Trophoblast cell (in vitro differentiated cells and primary cell): ENCODE results near the gene CCDC73.

ENCODE experiments used
- DNase-seq, 2 donors: peaks; one replicate each; pipeline ENCODE4 v3.0.0-alpha.2; 2016
- H2AFZ ChIP-seq: 2 replicates; pipeline ENCODE4 v1.6.1; 2013; ENCODE audit warnings: low read length, moderate library complexity, mild to moderate bottlenecking; ENCODE audit not compliant: insufficient read depth, poor library complexity
- H2AK5ac ChIP-seq: 2 replicates; pipeline ENCODE4 v1.6.1; 2013; ENCODE audit warnings: mild to moderate bottlenecking, low read length
- H2BK120ac ChIP-seq: 2 replicates; pipeline ENCODE4 v1.6.1; 2013; ENCODE audit warnings: low read length, mild to moderate bottlenecking, moderate library complexity; ENCODE audit not compliant: insufficient read depth, poor library complexity
- H2BK12ac ChIP-seq: 2 replicates; pipeline ENCODE4 v1.6.1; 2013; ENCODE audit warnings: mild to moderate bottlenecking, low read length, moderate library complexity
- H2BK5ac ChIP-seq: 2 replicates; pipeline ENCODE4 v1.6.1; 2013; ENCODE audit warnings: low read length, low read depth, moderate library complexity, mild to moderate bottlenecking; ENCODE audit not compliant: poor library complexity
- H3K14ac ChIP-seq: 2 replicates; pipeline ENCODE4 v1.6.1; 2013; ENCODE audit warnings: mild to moderate bottlenecking, low read length
- H3K18ac ChIP-seq: 2 replicates; pipeline ENCODE4 v1.6.1; 2013; ENCODE audit warnings: mild to moderate bottlenecking, low read length
- H3K23ac ChIP-seq: 2 replicates; pipeline ENCODE4 v1.6.1; 2013; ENCODE audit warnings: low read length
- H3K27ac ChIP-seq: 2 replicates; pipeline ENCODE4 v1.5.1; 2013; ENCODE audit warnings: low read depth, mild to moderate bottlenecking, inconsistent platforms, low read length, moderate library complexity
- H3K27me3 ChIP-seq: 2 replicates; pipeline ENCODE4 v1.6.1; 2013; ENCODE audit warnings: inconsistent platforms, mild to moderate bottlenecking, low read length, moderate library complexity; ENCODE audit not compliant: insufficient read depth
- H3K36me3 ChIP-seq, 2 experiments: 1 replicate in 1 of 2; 2 replicates in 1 of 2; pipeline ENCODE4 v1.6.1; 2013; ENCODE audit warnings: low read length in 2 of 2, mild to moderate bottlenecking in 2 of 2, moderate library complexity in 1 of 2; ENCODE audit not compliant: insufficient read depth in 2 of 2, control insufficient read depth in 1 of 2
- H3K4ac ChIP-seq: 2 replicates; pipeline ENCODE4 v1.6.1; 2013; ENCODE audit warnings: low read depth, mild to moderate bottlenecking, low read length, moderate library complexity
- H3K4me1 ChIP-seq, 2 experiments: 1 replicate in 1 of 2; 2 replicates in 1 of 2; pipeline ENCODE4 v1.6.1; 2013; ENCODE audit warnings: low read length in 2 of 2, mild to moderate bottlenecking in 2 of 2, moderate library complexity in 1 of 2; ENCODE audit not compliant: insufficient read depth in 2 of 2, control insufficient read depth in 1 of 2
- H3K4me2 ChIP-seq: 2 replicates; pipeline ENCODE4 v1.6.1; 2013; ENCODE audit warnings: inconsistent platforms, mild to moderate bottlenecking, low read length, moderate library complexity
- H3K4me3 ChIP-seq: 2 replicates; pipeline ENCODE4 v1.5.1; 2013; ENCODE audit warnings: mild to moderate bottlenecking, low read depth, low read length, inconsistent platforms
- H3K79me1 ChIP-seq: one replicate; pipeline ENCODE4 v1.6.1; 2013; ENCODE audit warnings: low read length
- H3K79me2 ChIP-seq: 2 replicates; pipeline ENCODE4 v1.6.1; 2013; ENCODE audit warnings: low read length, mild to moderate bottlenecking; ENCODE audit not compliant: control insufficient read depth, insufficient read depth, poor library complexity
- H3K9ac ChIP-seq: 2 replicates; pipeline ENCODE4 v1.6.1; 2013; ENCODE audit warnings: mild to moderate bottlenecking, low read length
- H3K9me3 ChIP-seq: 2 replicates; pipeline ENCODE4 v1.6.1; 2013; ENCODE audit warnings: low read depth, mild to moderate bottlenecking, control low read depth, inconsistent platforms, low read length; ENCODE audit not compliant: insufficient read depth
- H4K12ac ChIP-seq: 2 replicates; pipeline ENCODE4 v1.6.1; 2013; ENCODE audit warnings: low read depth, mild to moderate bottlenecking, low read length, moderate library complexity
- H4K8ac ChIP-seq: 2 replicates; pipeline ENCODE4 v1.6.1; 2013; ENCODE audit warnings: low read depth, mild to moderate bottlenecking, low read length, moderate library complexity
- H4K91ac ChIP-seq: one replicate; pipeline ENCODE4 v1.6.1; 2013; ENCODE audit warnings: low read depth, mild to moderate bottlenecking, low read length, moderate library complexity
- WGBS: extraction: QIAGEN DNeasy Blood & Tissue Kit; methylation state at CpG from one replicate; pipeline ENCODE4 v1.1.7; 2013; ENCODE audit warnings: missing lambda C conversion rate; ENCODE audit not compliant: insufficient read length, insufficient coverage; ENCODE audit errors: extremely low coverage; 5-methylcytosine and 5-hydroxymethylcytosine counted together

Gene CCDC73

GRCh38 chr11:32580967-32581366 is 213.5 kb downstream of the CCDC73 start:
- H2BK12ac ChIP-seq = no peak overlapping the region
- peaks cover 3% of the 10 kb centered on the region for H3K79me1 ChIP-seq
- H3K4ac ChIP-seq = no peak overlapping the region
- no CpG with 5 or more reads among the region's 2 CpGs for WGBS
- no peak overlapping the region for H2AFZ ChIP-seq
- H3K9me3 ChIP-seq = no peaks in the 10 kb centered on the region
- H4K91ac ChIP-seq = no peak overlapping the region
- no peak for DNase-seq
- H3K23ac ChIP-seq = no peak overlapping the region
- H3K36me3 ChIP-seq = peaks cover 0 to 2% of the 10 kb centered on the region in 2 experiments
- H3K4me1 ChIP-seq = peaks cover 0 to 2% of the 10 kb centered on the region in 2 experiments
- H2BK5ac ChIP-seq = no peak overlapping the region
- no peak overlapping the region for H3K9ac ChIP-seq
- no peak overlapping the region for H3K14ac ChIP-seq
- no peak overlapping the region for H3K27ac ChIP-seq
- H3K27me3 ChIP-seq = no peaks in the 10 kb centered on the region
- peaks cover 10% of the 10 kb centered on the region for H3K79me2 ChIP-seq
- no peak overlapping the region for H3K18ac ChIP-seq
- no peak overlapping the region for H3K4me2 ChIP-seq
- no peak overlapping the region for H4K12ac ChIP-seq
- H4K8ac ChIP-seq = peak overlapping the region; percentile 10
- H2AK5ac ChIP-seq = no peak overlapping the region
- no peak overlapping the region for H3K4me3 ChIP-seq
- H2BK120ac ChIP-seq = no peak overlapping the region

- DNase-seq = no peak
- Histone ChIP-seq H3K4ac (no peak overlapping the region), H4K12ac (no peak overlapping the region), H3K14ac (no peak overlapping the region), H3K4me2 (no peak overlapping the region), H3K79me2 (no peaks in the 10 kb centered on the region), H3K4me3 (no peak overlapping the region), H3K27me3 (no peaks in the 10 kb centered on the region), H3K79me1 (no peaks in the 10 kb centered on the region), H3K23ac (no peak overlapping the region), H3K4me1 (no peaks in the 10 kb centered on the region), H4K91ac (no peak overlapping the region), H2BK5ac (no peak overlapping the region), H3K36me3 (no peaks in the 10 kb centered on the region), H4K8ac (no peak overlapping the region), H2BK120ac (no peak overlapping the region), H3K27ac (no peak overlapping the region), H3K9me3 (no peaks in the 10 kb centered on the region), H2BK12ac (no peak overlapping the region), H3K18ac (no peak overlapping the region), H2AK5ac (no peak overlapping the region), H2AFZ (no peak overlapping the region), H3K9ac (no peak overlapping the region)
- no CpG with 5 or more reads among the region's 1 CpG for WGBS
Measured at GRCh38 chr11:32576456-32576855, 218.0 kb downstream of the CCDC73 start.

- H3K14ac ChIP-seq = no peak overlapping the region
- H2BK12ac ChIP-seq = no peak overlapping the region
- no peak overlapping the region for H2AK5ac ChIP-seq
- H2AFZ ChIP-seq = no peak overlapping the region
- H3K36me3 ChIP-seq = no peaks in the 10 kb centered on the region
- H3K4me2 ChIP-seq = no peak overlapping the region
- H3K23ac ChIP-seq = no peak overlapping the region
- H2BK5ac ChIP-seq = no peak overlapping the region
- no peak overlapping the region for H4K12ac ChIP-seq
- H3K9me3 ChIP-seq = no peaks in the 10 kb centered on the region
- no CpG with 5 or more reads among the region's 2 CpGs for WGBS
- no peak overlapping the region for H4K91ac ChIP-seq
- DNase-seq = no peak
- H3K4me3 ChIP-seq = no peak overlapping the region
- no peak overlapping the region for H4K8ac ChIP-seq
- H2BK120ac ChIP-seq = no peak overlapping the region
- no peak overlapping the region for H3K4ac ChIP-seq
- H3K27me3 ChIP-seq = no peaks in the 10 kb centered on the region
- no peaks in the 10 kb centered on the region for H3K79me2 ChIP-seq
- H3K4me1 ChIP-seq = no peaks in the 10 kb centered on the region
- H3K9ac ChIP-seq = no peak overlapping the region
- no peaks in the 10 kb centered on the region for H3K79me1 ChIP-seq
- H3K27ac ChIP-seq = no peak overlapping the region
- H3K18ac ChIP-seq = no peak overlapping the region
Measured at GRCh38 chr11:32575070-32575469, 219.4 kb downstream of the CCDC73 start.

- H2AK5ac ChIP-seq = no peak overlapping the region
- no peak overlapping the region for H3K27ac ChIP-seq
- no peak overlapping the region for H3K14ac ChIP-seq
- H3K9ac ChIP-seq = no peak overlapping the region
- no CpG with 5 or more reads among the region's 4 CpGs for WGBS
- no peaks in the 10 kb centered on the region for H3K4me1 ChIP-seq
- H3K27me3 ChIP-seq = no peaks in the 10 kb centered on the region
- no peaks in the 10 kb centered on the region for H3K9me3 ChIP-seq
- H2BK5ac ChIP-seq = no peak overlapping the region
- no peak overlapping the region for H2AFZ ChIP-seq
- no peak overlapping the region for H3K4me3 ChIP-seq
- no peak overlapping the region for H3K18ac ChIP-seq
- no peak overlapping the region for H3K4ac ChIP-seq
- H4K12ac ChIP-seq = no peak overlapping the region
- no peak overlapping the region for H2BK120ac ChIP-seq
- H2BK12ac ChIP-seq = no peak overlapping the region
- no peak overlapping the region for H3K23ac ChIP-seq
- H3K4me2 ChIP-seq = no peak overlapping the region
- H4K8ac ChIP-seq = no peak overlapping the region
- H3K36me3 ChIP-seq = no peaks in the 10 kb centered on the region
- DNase-seq = no peak
- H3K79me1 ChIP-seq = no peaks in the 10 kb centered on the region
- H4K91ac ChIP-seq = no peak overlapping the region
- H3K79me2 ChIP-seq = no peaks in the 10 kb centered on the region
Measured at GRCh38 chr11:32574421-32574820, 220.0 kb downstream of the CCDC73 start.
